Fibroblast of mammary gland (primary cell): ENCODE measurements around the gene LIN7B.

Experiments used
- DNase-seq: peaks from one replicate; pipeline ENCODE4 v3.0.0-alpha.2; 2010; ENCODE audit warnings: low read depth
- H3K4me3 ChIP-seq: 2 replicates; pipeline ENCODE4 v1.5.1; 2011; ENCODE audit warnings: low read depth, mild to moderate bottlenecking, low read length, moderate library complexity; ENCODE audit not compliant: control insufficient read depth
- TF ChIP-seq, protein P1 (sequence below): conservative IDR thresholded peaks from 2 replicates; pipeline ENCODE4 v1.5.1; 2011; ENCODE audit warnings: low read depth, low read length, inconsistent platforms; ENCODE audit not compliant: control insufficient read depth, insufficient read depth

Gene LIN7B

DNA sequence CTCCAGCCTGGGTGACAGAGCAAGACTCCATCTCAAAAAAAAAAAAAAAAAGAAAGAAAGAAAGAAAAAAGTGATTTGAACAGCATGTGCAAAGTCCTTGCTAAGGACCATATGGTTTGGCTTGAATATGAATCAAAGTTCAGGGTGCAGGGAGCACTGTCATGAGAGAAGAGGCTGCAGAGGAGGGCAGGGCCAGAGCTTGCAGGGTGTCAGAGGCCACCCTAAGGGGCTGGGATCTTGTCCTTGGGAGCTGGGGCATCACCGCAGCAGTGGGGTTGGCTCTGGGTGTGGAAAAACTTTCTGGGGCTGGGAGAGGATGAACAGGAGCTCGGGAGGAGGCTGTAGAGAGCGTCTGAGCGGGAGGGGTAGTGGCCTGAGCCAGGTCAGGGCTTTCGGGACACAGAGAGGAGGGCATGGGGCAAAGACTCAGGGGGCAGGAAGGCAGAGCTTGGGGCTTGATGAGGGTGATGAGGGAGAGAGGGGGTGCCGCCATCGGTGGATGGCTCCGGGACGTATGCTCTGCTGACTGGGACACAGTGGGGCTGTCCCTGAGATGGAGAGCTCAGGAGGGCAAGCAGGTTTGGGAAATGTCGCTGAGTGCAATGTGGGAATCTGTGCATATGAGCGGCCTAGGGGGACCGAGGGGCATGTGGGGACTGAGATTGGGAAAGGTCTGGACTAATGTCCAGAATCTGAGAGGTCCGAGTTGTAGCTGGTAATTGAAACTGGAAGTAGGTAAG lies 46.5 kb downstream of the LIN7B start:
- DNase-seq = no peak
- TF ChIP-seq, protein P1, sequence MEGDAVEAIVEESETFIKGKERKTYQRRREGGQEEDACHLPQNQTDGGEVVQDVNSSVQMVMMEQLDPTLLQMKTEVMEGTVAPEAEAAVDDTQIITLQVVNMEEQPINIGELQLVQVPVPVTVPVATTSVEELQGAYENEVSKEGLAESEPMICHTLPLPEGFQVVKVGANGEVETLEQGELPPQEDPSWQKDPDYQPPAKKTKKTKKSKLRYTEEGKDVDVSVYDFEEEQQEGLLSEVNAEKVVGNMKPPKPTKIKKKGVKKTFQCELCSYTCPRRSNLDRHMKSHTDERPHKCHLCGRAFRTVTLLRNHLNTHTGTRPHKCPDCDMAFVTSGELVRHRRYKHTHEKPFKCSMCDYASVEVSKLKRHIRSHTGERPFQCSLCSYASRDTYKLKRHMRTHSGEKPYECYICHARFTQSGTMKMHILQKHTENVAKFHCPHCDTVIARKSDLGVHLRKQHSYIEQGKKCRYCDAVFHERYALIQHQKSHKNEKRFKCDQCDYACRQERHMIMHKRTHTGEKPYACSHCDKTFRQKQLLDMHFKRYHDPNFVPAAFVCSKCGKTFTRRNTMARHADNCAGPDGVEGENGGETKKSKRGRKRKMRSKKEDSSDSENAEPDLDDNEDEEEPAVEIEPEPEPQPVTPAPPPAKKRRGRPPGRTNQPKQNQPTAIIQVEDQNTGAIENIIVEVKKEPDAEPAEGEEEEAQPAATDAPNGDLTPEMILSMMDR = no peak
- no peak overlapping the region for H3K4me3 ChIP-seq

DNA sequence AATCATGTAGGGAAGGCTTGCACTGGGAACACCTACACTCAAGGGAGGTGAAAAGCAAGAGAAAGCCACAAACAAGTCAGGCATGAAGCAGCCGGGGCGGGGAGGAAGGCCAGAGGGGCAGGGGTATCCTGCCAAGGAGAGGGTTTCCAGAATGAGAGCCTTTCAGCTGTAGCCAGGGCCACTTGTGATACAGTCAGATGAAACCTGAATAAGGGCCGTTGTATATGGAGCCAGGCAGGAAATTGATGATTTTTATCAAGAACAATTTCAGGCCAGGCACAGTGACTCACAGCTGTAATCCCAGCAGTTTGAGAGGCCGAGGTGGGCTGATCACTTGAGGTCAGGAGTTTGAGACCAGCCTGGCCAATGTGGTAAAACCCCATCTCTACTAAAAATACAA lies 47.8 kb downstream of the LIN7B start:
- TF ChIP-seq, protein P1 = no peak
- H3K4me3 ChIP-seq = no peak overlapping the region
- no peak for DNase-seq

DNA sequence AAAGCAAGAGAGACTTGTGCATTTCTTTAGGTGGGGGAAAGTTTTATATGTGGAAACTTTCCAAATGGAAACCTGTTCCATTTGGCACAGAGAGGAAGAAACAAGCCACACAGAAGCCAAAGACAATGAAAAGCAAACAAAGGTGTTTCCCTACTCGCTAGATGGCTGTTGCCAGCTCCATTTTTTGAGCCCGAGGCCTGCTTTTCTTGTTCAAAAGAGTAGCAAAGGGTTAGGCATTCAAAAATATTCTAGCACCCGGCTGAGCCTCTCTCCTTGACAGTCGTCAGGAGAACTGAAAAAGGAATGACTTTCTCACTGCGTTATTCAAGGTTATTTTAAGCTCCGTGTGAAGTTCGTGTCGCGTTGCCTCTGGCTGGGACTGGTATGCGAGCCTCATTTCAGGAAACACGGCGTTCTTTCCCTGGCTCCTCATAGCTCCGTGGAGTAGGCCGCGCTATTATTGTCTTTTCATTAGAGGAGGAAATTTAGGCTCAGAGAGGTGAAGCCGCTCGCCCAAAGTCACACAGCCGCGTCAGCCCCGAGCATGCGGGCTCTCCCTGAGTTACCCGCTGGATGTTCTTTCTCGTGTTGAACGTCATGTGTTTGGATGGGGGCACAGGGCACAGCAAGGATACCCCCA lies 51.1 kb downstream of the LIN7B start:
- H3K4me3 ChIP-seq = no peak overlapping the region
- DNase-seq = no peak
- TF ChIP-seq, protein P1 = no peak

DNA sequence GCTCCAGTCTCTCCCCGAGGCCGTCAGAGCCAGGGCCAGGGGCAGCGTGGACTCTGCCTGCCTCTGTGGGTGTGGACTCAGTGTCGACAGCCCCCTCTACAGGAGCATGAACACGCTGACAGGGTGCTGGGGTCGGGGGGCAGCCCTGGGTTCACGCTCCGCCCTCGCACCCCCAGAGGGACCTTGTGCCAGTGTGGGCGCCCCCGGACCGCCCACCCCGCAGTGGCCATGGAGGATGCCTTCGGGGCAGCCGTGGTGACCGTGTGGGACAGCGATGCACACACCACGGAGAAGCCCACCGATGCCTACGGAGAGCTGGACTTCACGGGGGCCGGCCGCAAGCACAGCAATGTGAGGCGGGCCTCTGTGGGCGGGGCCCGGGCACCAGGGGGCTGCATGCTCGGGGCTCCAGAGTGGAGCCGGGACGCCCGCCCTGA lies 51.7 kb downstream of the LIN7B start:
- no peak for DNase-seq
- TF ChIP-seq, protein P1 = no peak
- no peak overlapping the region for H3K4me3 ChIP-seq

DNA sequence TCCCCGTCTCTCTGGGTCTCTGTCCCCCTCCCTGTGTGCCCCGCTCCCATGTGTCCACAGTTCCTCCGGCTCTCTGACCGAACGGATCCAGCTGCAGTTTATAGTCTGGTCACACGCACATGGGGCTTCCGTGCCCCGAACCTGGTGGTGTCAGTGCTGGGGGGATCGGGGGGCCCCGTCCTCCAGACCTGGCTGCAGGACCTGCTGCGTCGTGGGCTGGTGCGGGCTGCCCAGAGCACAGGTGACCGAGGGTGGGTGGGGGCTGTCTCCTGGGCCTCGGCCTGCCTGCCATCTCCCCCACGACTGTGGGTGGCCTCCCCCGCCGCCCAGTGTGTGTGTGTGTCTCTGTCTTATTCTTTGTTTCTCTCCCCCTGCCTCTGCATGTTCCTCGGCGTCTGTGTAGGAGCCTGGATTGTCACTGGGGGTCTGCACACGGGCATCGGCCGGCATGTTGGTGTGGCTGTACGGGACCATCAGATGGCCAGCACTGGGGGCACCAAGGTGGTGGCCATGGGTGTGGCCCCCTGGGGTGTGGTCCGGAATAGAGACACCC lies 53.8 kb downstream of the LIN7B start:
- no peak overlapping the region for H3K4me3 ChIP-seq
- TF ChIP-seq, protein P1 = no peak
- DNase-seq = no peak
